Limb (tissue), 2 donors: ENCODE results near the gene NUBP2.

ENCODE experiments used
- DNase-seq, 2 donors: peaks; one replicate each; pipeline ENCODE4 v3.0.0-alpha.2; 2016; ENCODE audit errors: extremely low spot score in 2 of 2

Gene NUBP2

GRCh38 chr16:1782408-1783264 is at the start of gene NUBP2, which contains the start of gene SPSB3:
Gene NUBP2 (plus strand): TSS chr16:1782960. CDS start chr16:1783021, 61 bp downstream.
Gene SPSB3 (minus strand): TSS chr16:1782571. CDS start chr16:1781483, 1,088 bp downstream.
- peak; percentile 99 to 100 for DNase-seq

- DNase-seq, result no peak
These were observed 48.6 kb upstream of the NUBP2 start for GRCh38 chr16:1734123-1734522.

GRCh38 chr16:1734816-1735215 is 47.9 kb upstream of the NUBP2 start:
- no peak for DNase-seq

GRCh38 chr16:1740234-1740633 is 42.5 kb upstream of the NUBP2 start:
- DNase-seq, result no peak

GRCh38 chr16:1740781-1741490 is 41.8 kb upstream of the NUBP2 start:
- no peak for DNase-seq

- DNase-seq, result no peak
These were observed 41.1 kb upstream of the NUBP2 start for GRCh38 chr16:1741553-1742165.

GRCh38 chr16:1743376-1744337 is 39.1 kb upstream of the NUBP2 start:
- DNase-seq, result no peak

GRCh38 chr16:1744338-1744840 is 38.4 kb upstream of the NUBP2 start:
- no peak for DNase-seq

GRCh38 chr16:1745181-1745899 is 37.4 kb upstream of the NUBP2 start:
- no peak for DNase-seq

GRCh38 chr16:1745900-1746692 is 36.7 kb upstream of the NUBP2 start:
- no peak for DNase-seq

GRCh38 chr16:1746693-1747195 is 36.0 kb upstream of the NUBP2 start:
- no peak for DNase-seq

- DNase-seq, result no peak
These were observed 34.8 kb upstream of the NUBP2 start for GRCh38 chr16:1747934-1748333.

- no peak for DNase-seq
These were observed 33.3 kb upstream of the NUBP2 start for GRCh38 chr16:1749152-1750117.

GRCh38 chr16:1751946-1752345 is 30.8 kb upstream of the NUBP2 start:
- DNase-seq, result no peak

- DNase-seq, result no peak
These were observed 29.9 kb upstream of the NUBP2 start for GRCh38 chr16:1752853-1753252.

- DNase-seq, result no peak
These were observed 28.6 kb upstream of the NUBP2 start for GRCh38 chr16:1754204-1754603.

- no peak for DNase-seq
These were observed 24.9 kb upstream of the NUBP2 start for GRCh38 chr16:1757714-1758461.
